Neuron (in vitro differentiated cells): ENCODE results near the gene XYLT1.

Experiments
- H2AFZ ChIP-seq: one replicate; pipeline ENCODE4 v1.6.1; 2013; ENCODE audit warnings: low read depth, mild to moderate bottlenecking, inconsistent platforms, low read length, moderate library complexity
- H3K27me3 ChIP-seq: one replicate; pipeline ENCODE4 v1.6.1; 2013; ENCODE audit warnings: low read length; ENCODE audit not compliant: insufficient read depth
- H3K36me3 ChIP-seq: one replicate; pipeline ENCODE4 v1.6.1; 2013; ENCODE audit warnings: low read length; ENCODE audit not compliant: insufficient read depth
- H3K4me1 ChIP-seq: one replicate; pipeline ENCODE4 v1.6.1; 2013; ENCODE audit warnings: low read length; ENCODE audit not compliant: insufficient read depth
- H3K4me3 ChIP-seq: 2 replicates; pipeline ENCODE4 v1.5.1; 2013; ENCODE audit warnings: mild to moderate bottlenecking, low read length, moderate library complexity
- H3K9me3 ChIP-seq: one replicate; pipeline ENCODE4 v1.6.1; 2013; ENCODE audit warnings: low read length

XYLT1 gene

DNA sequence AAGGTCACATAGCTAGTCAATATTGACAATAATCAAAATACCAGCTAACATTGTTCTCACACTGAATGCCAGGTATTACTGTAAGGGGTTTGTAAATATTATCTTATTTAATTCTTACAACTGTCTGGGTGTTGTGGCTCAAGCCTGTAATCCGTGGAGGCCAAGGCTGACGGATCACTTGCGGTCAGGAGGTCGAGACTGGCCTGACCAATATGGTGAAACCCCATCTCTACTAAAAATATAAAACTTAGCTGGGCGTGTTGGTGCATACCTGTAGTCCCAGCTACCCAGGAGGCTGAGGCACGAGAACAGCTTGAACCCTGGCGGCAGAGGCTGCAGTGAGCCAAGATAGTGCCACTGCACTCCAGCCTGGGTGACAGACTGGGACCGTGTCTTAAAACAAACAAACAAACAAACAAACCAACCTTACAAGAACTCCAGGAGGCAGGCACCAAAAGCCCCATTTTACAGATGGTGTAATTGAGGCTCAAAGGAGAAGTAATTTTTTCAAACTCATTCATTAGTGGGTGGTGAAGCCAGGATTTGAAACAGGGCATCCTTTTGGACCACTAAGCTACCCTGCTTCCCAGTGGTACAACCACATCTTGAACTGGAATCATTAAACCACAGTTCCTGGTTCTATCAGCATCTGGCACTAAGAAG is 104.3 kb downstream of the XYLT1 start:
- Histone ChIP-seq H3K36me3 (no peaks in the 10 kb centered on the region), H2AFZ (no peak overlapping the region), H3K9me3 (no peaks in the 10 kb centered on the region), H3K4me1 (peaks cover 19% of the 10 kb centered on the region), H3K27me3 (no peaks in the 10 kb centered on the region), H3K4me3 (no peak overlapping the region)

GRCh38 chr16:17365591-17366298 is 105.0 kb downstream of the XYLT1 start:
- no peaks in the 10 kb centered on the region for H3K27me3 ChIP-seq
- H3K9me3 ChIP-seq: no peaks in the 10 kb centered on the region
- no peaks in the 10 kb centered on the region for H3K36me3 ChIP-seq
- H3K4me3 ChIP-seq: no peak overlapping the region
- H3K4me1 ChIP-seq: peaks cover 23% of the 10 kb centered on the region
- H2AFZ ChIP-seq: no peak overlapping the region

DNA sequence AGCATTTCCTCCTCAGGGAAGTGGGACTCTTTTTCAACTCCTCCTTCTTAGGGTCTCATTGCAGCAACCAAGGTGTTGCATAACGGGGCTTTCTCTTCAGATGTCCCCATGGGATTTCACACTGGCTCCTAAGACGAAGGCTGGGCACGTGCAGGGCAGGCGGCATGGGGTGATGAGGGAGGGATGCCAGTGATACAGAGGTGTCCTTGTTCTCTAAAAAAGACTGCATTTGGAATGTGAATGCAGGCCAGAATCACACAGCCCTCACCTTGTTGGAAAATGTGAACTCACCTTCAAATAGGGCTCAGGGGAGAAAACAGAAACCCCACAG is 105.6 kb downstream of the XYLT1 start:
- no peaks in the 10 kb centered on the region for H3K9me3 ChIP-seq
- H3K4me1 ChIP-seq: peaks cover 26% of the 10 kb centered on the region
- H3K27me3 ChIP-seq: no peaks in the 10 kb centered on the region
- H2AFZ ChIP-seq: no peak overlapping the region
- H3K36me3 ChIP-seq: no peaks in the 10 kb centered on the region
- no peak overlapping the region for H3K4me3 ChIP-seq

- H3K9me3 ChIP-seq: no peaks in the 10 kb centered on the region
- no peaks in the 10 kb centered on the region for H3K36me3 ChIP-seq
- no peak overlapping the region for H2AFZ ChIP-seq
- H3K4me1 ChIP-seq: peaks cover 26% of the 10 kb centered on the region
- H3K27me3 ChIP-seq: no peaks in the 10 kb centered on the region
- no peak overlapping the region for H3K4me3 ChIP-seq
These were observed 106.2 kb downstream of the XYLT1 start for GRCh38 chr16:17364319-17365210.

- Histone ChIP-seq H3K36me3 (no peaks in the 10 kb centered on the region), H2AFZ (no peak overlapping the region), H3K4me3 (no peak overlapping the region), H3K4me1 (peaks cover 33% of the 10 kb centered on the region), H3K9me3 (no peaks in the 10 kb centered on the region), H3K27me3 (no peaks in the 10 kb centered on the region)
These were observed 107.8 kb downstream of the XYLT1 start for GRCh38 chr16:17362946-17363345.

- no peak overlapping the region for H2AFZ ChIP-seq
- no peak overlapping the region for H3K4me3 ChIP-seq
- H3K4me1 ChIP-seq: peaks cover 30% of the 10 kb centered on the region
- H3K36me3 ChIP-seq: no peaks in the 10 kb centered on the region
- no peaks in the 10 kb centered on the region for H3K27me3 ChIP-seq
- no peaks in the 10 kb centered on the region for H3K9me3 ChIP-seq
These were observed 108.6 kb downstream of the XYLT1 start for GRCh38 chr16:17362183-17362582.

GRCh38 chr16:17360693-17361122 is 110.1 kb downstream of the XYLT1 start:
- Histone ChIP-seq H3K4me3 (no peak overlapping the region), H3K36me3 (no peaks in the 10 kb centered on the region), H3K4me1 (peaks cover 30% of the 10 kb centered on the region), H3K9me3 (no peaks in the 10 kb centered on the region), H3K27me3 (no peaks in the 10 kb centered on the region), H2AFZ (no peak overlapping the region)

DNA sequence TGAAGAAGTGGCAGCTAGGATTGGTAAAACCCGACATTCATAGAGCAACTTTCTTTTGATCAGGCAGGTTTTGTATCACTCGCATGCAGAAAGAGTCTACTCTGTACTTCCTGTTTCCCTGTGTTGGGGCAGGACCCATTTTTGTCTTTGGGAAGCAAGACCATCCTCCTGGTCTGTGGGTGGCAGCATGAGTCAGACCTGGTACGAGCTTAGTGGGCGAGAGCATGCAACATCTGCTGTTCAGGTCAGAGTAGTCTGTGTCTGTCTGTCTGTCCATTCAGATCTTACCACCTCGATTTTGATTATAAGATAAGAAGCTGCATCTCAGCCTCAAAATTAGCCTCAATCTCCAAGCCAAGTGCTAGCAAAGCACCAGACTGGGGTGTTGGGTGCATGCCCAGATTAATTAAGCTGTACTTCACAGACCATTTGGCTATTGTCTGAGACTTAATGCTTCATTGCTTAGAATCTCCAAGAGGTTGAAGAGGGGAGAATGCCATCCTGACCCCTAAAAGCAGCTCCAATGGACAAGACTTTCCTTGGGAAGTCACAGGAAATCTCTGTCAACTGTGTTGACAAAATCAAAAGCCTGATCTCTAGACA is 110.9 kb downstream of the XYLT1 start:
- Histone ChIP-seq H3K4me3 (no peak overlapping the region), H2AFZ (no peak overlapping the region), H3K4me1 (peaks cover 30% of the 10 kb centered on the region), H3K27me3 (no peaks in the 10 kb centered on the region), H3K36me3 (peaks cover 2% of the 10 kb centered on the region), H3K9me3 (no peaks in the 10 kb centered on the region)

DNA sequence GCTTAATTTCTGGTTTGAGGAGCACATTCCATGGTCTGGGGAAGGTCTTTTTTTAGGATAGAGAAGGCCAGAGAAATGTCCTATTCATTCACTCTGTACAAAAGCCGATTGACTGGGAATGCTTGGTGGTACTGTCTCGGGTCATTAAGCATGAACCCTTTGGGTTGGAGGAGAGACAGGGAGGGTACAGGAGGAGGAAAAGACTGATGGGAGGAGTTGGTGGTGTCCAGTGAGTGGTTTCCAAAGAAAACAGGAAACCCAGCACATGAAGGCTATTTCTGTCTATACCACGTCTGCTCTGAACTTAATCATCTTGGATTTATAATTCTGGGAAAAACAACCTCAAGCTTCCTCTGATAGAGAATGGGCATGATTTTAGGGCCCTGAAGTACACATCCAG is 111.9 kb downstream of the XYLT1 start:
- peaks cover 3% of the 10 kb centered on the region for H3K36me3 ChIP-seq
- no peak overlapping the region for H3K4me3 ChIP-seq
- H2AFZ ChIP-seq: no peak overlapping the region
- H3K27me3 ChIP-seq: no peaks in the 10 kb centered on the region
- H3K9me3 ChIP-seq: no peaks in the 10 kb centered on the region
- H3K4me1 ChIP-seq: peaks cover 30% of the 10 kb centered on the region

- Histone ChIP-seq H3K4me1 (peaks cover 30% of the 10 kb centered on the region), H3K9me3 (no peaks in the 10 kb centered on the region), H3K4me3 (no peak overlapping the region), H3K36me3 (peaks cover 3% of the 10 kb centered on the region), H2AFZ (no peak overlapping the region), H3K27me3 (no peaks in the 10 kb centered on the region)
These were observed 112.4 kb downstream of the XYLT1 start for GRCh38 chr16:17358355-17358754.

GRCh38 chr16:17357307-17358062 is 113.3 kb downstream of the XYLT1 start:
- no peaks in the 10 kb centered on the region for H3K27me3 ChIP-seq
- H3K36me3 ChIP-seq: peaks cover 3% of the 10 kb centered on the region
- H3K4me3 ChIP-seq: no peak overlapping the region
- peaks cover 30% of the 10 kb centered on the region for H3K4me1 ChIP-seq
- H3K9me3 ChIP-seq: no peaks in the 10 kb centered on the region
- H2AFZ ChIP-seq: no peak overlapping the region

GRCh38 chr16:17356243-17356933 is 114.4 kb downstream of the XYLT1 start:
- Histone ChIP-seq H3K4me3 (no peak overlapping the region), H2AFZ (no peak overlapping the region), H3K27me3 (no peaks in the 10 kb centered on the region), H3K9me3 (no peaks in the 10 kb centered on the region), H3K4me1 (peaks cover 30% of the 10 kb centered on the region), H3K36me3 (peaks cover 3% of the 10 kb centered on the region)
